ENCODE measurements around the gene ANKRD55.

ANKRD55 gene

DNA sequence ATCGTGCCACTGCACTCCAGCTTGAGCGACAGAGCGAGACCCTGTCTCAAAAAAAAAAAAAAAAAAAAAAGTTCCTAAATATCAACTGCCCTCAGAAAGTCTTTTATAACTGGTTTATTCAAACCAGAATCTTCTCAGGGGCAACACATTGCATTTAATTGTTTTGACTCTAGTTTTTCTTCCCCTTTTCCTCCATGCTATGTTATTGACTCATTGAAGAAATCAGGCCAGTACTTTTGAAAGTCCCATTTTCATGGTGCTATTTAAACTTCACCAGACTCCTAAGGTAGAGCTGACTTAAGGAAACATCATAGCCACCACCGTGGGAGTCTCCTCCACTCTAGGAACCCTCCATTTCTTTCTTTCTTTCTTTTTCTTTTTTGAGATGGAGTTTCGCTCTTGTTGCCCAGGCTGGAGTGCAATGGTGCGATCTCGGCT lies 155.3 kb downstream of the ANKRD55 start:
- no peak for DNase-seq (ENCODE audit: low read depth)

DNA sequence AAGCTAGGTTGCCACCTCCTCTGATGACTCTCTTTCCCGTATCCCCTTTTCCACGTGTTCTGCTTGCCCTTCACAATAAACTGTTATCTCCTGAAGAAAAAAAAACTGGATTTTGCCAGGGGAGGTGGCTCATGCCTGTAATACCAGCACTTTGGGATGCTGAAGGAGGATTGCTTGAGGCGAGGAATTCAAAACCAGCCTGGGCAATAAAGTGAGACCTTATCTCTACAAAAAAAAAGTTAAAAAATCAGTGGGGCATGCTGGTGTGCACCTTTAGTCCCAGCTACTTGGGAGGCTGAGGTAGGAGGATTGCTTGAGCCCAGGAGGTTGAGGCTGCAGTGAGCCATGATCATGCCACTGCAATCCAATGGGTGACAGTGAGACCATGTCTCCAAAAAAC lies 156.6 kb downstream of the ANKRD55 start:
- no peak for DNase-seq (ENCODE audit: low read depth)

DNA sequence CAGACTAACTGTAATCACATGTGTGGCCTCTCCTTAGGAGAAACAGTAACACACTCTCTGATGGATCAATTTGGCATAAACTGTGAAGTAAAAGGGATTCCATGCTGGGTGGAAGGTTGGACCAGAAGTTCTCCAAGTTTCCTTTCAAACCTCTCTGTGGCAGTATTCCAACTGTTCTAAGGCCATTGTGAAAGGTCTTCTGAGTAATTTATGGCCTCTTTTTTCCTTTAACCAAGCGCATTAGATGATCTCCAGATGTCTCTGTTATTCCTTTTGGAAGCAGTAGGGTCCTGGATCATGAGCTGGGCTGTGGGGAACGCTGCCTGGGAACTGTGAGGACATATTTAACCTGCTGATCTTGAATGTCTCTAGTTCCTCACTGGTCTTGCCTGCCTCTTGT lies 157.8 kb downstream of the ANKRD55 start:
- DNase-seq (ENCODE audit: low read depth), result no peak

DNA sequence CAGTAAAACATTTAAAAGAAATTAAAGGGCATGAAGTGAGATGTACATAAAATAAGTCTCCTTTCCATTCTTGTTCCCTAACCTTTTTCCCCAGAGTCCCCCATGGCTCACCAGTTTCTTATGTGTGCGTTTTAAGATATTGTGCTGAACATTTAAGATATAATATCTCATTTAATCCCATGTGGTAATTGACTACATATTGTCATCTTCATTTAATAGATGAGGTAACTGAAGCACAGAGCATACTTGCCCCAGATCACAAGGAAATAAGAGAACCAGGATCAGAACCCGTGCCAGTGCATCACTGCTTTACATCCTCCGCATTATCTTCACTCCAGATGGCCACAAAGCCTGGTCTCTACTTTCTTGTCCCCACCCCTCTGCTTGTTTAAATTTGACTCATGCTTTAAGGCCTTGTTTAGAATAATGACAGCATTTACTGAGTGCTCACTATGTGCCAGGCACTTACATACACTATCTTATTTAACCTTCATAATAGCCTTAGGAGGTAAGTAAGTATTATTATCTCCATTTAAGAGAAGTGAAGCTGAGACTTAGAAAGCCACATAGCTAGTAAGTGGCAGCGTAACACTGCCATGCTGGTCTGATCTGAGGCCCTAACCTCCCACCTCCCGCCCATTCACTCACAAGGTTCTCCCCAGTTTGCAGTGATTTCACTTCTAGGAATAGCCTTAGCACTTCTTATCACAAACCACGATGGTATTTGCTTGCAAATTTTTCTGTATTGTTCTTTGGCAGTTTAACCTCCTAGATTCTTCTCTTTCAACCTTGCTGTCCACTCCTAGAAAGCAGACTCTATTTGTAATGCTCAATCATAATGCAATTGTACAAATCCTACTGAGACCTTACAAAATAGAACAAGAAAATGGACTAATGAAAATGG lies 160.0 kb downstream of the ANKRD55 start:
- DNase-seq (ENCODE audit: low read depth), result no peak

DNA sequence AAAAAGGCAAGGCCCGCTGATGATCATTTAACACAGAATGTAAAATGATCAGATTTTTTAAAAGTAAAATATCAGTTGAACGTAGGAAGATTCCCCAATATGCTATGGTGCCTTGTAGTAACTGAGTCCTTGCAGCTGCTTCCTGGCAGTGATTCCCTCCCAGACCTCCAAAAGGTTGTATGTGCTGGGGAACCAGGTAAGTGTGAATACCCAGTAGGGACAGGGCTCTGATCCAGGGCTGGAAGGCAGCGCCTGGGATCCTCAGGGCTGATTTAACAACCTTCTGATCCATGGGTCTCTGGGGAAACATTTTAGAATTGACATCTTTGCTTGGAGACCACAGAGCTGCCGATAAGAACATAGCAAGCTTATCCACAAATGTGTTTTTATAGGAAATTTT lies 161.7 kb downstream of the ANKRD55 start:
- no peak for DNase-seq (ENCODE audit: low read depth)

DNA sequence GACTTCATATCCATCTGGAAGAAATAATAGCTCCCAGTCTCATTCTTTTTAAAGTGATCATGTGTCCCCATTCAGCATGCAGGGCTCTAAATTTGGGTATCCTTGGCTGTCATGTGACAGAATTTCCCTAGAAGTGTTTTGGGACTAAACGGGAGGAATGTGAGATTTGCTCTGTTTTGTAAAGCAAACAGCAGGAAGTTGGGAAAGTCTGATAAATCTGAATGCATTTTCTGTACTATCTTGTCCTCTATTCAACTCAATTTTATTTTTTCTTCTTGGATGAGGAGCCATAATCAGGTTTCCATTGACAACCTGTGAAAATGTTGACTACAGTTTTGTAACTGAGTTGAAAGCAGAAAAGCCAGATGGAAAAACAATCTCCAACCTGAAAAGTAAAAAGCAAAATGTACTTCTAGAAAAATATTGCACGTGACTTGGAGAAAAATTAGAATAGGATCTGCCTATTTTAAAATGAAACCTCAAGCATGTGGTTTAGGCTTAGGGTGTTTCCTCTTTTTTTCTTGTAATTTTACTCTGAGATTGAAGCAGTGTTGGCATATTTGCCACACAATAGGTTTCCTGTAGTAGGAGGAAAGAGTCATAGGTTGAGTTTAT lies 162.2 kb downstream of the ANKRD55 start:
- DNase-seq (ENCODE audit: low read depth), result no peak

DNA sequence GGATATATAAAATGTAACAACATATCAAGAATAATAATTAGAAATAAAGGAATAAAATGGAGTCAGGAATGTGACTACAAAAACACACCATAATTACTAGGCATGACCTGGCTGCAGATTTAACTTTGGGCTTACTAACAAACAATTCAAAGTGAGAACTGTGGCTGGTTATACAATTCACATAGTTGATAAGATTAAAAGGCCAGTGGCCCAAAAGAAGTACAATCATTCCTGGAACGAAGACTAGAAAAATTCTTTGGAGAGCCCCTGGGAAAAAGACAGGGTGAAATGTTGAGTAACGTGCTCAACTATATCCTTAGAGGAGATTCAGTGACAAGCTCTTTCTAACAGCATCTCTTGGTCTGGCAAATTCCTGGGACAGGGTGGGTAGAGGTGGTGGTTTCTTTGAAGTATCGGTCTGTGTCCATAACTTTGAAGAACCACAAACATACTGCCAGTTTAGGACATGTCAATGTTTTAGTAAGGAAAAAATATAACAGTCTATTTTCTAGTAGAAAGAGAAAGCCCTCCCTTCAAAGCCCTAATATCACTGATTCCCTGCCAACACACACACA lies 163.4 kb downstream of the ANKRD55 start:
- DNase-seq (ENCODE audit: low read depth), result no peak

DNA sequence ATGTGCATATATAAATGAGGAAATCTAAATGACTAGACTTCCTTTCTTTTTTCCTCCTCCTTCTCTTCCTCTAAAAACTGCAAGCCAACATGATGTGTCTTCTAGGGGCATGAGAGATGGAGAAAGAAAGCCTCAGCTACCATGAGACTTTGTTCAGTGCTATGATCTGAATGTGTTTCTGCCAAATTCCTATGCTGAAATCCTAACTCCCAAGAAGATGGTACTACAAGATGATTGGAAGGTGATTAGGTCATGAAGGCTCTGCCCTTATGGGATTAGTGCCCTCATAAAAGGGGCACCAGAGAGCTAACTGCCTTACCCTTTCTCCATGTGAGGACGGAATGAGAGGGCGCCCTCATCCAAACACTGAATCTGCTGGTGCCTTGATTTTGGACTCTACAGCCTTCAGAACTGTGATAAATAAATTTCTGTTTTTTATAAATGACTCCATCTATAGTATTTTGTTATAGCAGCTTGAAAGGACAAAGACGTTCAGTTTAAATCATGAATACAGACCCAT lies 166.1 kb downstream of the ANKRD55 start:
- no peak for DNase-seq (ENCODE audit: low read depth)

DNA sequence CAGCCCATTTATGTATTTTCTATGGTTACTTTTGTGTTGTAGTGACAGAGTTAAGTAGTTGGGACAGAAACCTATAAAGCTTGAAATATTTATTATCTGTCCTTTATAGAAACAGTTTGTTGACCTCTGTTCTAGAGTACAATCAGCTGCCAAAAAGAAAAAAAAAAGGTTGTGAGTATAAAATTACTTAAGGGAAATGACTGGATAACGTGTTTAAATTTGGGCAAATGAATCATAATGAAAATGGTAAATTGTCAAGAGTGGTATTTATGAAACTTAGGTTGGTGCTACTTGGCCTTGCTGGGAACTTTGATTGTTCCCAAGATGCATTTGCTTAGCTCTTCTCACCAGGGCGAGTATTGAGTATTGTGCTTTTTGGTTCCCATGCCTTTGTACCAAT lies 168.1 kb downstream of the ANKRD55 start:
- DNase-seq (ENCODE audit: low read depth), result no peak

DNA sequence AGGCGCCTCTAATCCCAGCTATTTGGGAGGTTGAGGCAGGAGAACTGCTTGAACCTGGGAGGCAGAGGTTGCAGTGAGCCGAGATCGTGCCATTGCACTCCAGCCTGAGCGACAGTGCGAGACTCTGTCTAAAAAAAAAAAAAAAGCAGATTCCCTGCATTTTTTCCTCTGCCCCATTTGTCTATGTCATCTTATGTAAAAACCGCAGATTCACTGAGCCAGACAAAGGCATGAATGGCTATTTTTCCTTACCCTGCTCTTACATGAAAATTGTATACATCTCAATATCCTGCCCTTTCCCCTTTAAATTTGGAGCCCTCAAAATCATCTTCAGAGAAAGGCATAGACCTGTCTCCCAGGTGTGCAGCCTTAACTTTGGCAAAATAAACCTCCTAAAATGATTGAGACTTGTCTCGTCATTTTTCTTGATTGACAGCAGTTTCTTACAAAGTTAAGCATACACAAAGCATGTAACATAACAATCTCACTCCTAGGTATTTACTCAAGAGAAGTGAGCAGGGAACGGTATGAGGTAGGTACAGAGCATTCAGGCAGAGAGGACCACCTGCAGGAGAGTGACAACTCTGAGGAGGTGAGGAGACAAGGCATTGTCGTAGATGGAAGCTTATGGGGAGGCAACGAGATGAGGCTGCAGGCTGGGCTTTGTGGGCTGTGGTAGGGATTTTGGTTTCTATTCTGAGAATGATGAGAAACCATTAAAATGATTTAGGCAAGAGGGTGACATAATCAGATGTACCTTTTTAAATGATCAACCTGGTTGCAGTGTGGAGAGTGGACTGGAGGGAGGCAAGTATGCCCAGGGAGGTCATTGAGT lies 172.6 kb downstream of the ANKRD55 start:
- DNase-seq (ENCODE audit: low read depth), result no peak

DNA sequence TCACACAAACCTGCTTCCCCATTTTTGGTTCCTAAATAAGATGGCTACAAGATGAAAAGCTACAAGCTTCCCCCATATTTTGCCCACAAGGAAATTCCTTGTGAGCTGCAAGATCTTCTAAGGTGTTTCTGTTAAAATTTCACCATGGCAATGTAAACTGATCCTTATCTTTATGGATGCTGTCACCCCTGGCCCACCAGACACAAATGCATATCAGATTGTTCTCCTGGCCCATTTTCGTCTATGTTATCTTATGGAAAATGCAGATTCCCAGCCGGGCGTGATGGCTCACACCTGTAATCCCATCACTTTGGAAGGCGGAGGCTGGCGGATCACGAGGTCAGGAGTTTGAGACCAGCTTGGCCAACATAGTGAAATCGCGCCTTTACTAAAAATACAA lies 173.3 kb downstream of the ANKRD55 start:
- DNase-seq (ENCODE audit: low read depth), result no peak

DNA sequence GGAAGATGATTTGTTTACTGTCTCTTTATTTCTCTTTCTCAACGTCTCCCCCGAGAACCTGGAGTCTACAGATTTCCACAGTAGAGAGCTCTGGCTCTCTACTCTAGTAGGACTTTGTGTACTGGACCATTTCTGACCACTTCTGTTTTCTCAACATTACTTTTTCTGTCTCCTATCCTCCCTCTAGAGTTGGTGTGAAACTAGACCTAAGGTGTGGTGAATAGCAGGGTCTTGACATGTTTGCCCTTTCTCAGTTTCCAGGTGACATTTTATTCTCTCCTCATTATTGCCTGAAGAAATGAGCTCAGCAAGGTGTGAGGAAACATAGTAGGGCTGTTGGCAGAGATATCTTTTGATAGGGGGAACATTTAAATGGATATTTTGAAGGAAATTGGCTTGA lies 176.3 kb downstream of the ANKRD55 start:
- DNase-seq (ENCODE audit: low read depth), result no peak

DNA sequence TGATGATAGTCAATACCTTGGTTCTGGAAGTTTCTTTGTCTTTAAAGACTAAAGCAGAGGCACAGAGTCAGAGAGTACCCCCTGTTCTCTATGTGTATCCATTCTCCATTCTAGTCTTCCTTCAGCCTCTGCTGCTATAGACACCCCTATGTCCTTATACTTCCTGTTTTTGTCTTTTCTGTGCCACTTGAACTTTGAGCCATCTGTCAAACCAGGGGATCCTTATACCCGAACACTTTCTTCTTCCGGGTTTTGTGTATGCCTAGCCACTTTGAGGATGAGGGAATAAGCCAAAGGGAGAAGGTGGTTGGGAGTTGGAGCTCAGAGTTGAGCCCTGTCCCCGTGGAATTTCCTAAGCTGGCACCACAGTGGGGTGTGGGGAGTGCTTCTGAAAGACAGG lies 177.3 kb downstream of the ANKRD55 start:
- no peak for DNase-seq (ENCODE audit: low read depth)

DNA sequence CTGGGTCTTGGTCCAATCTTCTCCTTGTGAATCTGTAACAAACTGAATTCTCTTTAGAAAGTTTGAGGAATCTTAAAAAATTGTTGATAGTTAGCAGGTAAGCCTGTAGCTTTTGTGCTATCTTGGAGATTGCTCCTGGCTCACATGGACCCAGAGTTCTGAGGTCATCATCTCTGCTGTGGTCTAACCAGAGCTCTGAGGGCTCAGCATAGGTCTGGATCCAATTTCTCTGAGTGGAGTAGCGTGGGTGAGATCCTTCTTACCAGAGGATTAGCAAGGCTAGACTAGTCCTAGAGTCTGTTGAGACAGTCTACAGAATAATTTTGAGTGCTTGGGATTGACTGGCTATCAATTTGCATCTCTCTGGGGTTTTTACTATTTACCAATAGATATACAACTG lies 177.8 kb downstream of the ANKRD55 start:
- DNase-seq (ENCODE audit: low read depth), result no peak

DNA sequence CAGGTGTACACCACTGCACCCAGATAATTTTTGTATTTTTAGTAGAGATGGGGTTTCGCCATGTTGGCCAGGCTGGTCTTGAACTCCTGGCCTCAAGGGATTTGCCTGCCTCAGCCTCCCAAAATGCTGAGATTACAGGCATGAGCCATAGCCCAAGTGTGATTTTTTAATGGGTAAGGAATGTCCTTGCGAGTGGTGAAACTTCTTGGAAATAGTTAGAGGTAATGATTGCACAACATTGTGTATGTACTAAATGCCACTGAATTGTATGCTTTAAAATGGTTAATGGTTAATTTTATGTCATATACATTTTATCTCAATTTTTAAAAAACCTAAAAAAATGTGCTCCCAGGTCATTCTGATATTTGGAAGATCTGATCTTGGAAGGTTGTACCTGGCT lies 178.5 kb downstream of the ANKRD55 start:
- no peak for DNase-seq (ENCODE audit: low read depth)

DNA sequence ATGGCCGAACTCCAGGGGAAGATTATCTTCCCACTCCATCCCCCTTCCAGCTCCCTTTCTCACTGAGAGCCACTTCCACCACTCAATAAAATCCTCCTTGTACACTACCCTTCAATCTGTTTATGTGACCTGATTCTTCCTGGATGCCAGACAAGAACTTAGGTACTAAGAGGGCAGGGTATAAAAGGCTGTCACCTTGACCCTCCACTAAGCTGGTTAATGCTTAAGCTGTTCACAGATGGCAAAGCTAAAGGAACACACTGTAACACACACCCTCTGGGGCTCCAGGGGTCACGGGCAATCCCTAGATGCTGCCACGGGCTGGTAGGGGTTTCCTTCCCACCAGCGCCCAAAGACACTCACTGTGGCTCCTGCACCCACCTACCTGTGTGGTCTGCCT lies 179.8 kb downstream of the ANKRD55 start:
- DNase-seq (ENCODE audit: low read depth), result no peak

DNA sequence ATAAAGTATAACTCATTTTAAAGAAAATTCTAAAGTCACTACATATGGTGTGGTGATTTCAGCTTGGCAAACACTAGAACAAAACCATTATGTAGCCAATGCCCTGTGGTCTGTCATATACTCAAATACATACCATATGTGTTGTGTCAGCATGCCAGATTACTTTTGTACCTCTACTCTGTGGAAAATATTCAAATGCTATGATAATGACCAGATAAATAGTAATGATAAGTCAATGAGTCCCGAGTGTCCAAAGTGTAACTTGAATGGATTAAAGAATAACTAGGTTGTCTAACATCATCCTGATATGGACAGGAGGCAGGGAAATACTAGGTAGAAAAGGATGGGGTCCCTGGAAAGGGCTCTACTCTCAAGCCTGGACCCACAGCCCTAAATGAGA lies 180.4 kb downstream of the ANKRD55 start:
- DNase-seq (ENCODE audit: low read depth), result no peak

DNA sequence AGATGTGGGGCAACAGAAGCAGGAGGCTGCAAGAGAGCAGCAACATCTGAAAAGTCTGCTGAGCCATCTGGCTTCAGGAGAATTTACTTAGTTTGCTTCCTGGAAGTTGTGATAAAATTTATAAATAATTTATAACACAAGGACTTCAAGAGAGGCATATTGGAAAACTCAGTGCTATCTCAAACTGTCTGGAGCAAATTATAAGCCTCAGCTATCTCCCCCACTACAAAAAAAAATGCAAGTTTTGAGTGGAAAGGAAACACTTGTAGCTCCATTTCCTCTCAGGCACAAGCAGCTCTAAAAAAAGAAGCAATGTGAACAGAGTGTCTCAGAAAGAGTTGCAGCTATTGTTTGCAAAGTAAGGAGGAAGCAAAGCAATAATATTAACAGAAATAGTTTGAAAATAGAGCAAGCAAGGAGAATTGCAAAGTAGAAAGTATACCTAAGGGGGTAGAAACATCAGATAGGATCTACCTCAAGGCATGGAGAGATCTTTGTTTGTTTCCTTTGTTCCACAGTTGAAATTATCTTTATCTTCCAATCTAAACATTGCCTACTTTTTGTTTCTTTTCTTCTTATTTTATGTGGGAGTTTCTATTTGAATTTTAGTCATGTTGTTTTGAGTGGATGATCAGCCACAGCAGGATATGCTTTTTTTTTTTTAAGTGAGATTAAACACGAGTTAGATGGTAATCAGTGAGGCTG lies 182.4 kb downstream of the ANKRD55 start:
- DNase-seq (ENCODE audit: low read depth), result no peak

Measured in non-pigmented ciliary epithelial cell (primary cell).